ENCODE results near the gene TM9SF4. TPM values are rescaled to one million over a fixed set of nuclear protein-coding genes. Genes with fewer than 3 reads are reported as not detected.
"Not testable (repeated sequence)": the region's sequence is repeated elsewhere in the genome, so short reads cannot be mapped to it uniquely, and the experiment has no call there.

The TM9SF4 gene
- total and polyA plus RNA-seq, 5 experiments from 2014 or later: 31.5 to 44.3 (median 42.6) TPM

GRCh38 chr20:32168184-32168910 is 58.8 kb downstream of the TM9SF4 start:
- Mint-ChIP-seq H3K36me3 (peaks cover 0 to 42% (median 11%) of the 10 kb centered on the region in 3 donors), H3K9me3 (no peaks in the 10 kb centered on the region), H3K4me1 (peaks cover 0 to 2% (median 0%) of the 10 kb centered on the region in 4 donors), H3K4me3 (no peak overlapping the region), H3K27me3 (no peaks in the 10 kb centered on the region), H3K27ac (peak overlapping the region in 5 of 10 donors; percentile 7 to 84 (median 52))
- ATAC-seq (no peak), DNase-seq (no peak)
- POLR2A ChIA-PET: no interaction called here

DNA sequence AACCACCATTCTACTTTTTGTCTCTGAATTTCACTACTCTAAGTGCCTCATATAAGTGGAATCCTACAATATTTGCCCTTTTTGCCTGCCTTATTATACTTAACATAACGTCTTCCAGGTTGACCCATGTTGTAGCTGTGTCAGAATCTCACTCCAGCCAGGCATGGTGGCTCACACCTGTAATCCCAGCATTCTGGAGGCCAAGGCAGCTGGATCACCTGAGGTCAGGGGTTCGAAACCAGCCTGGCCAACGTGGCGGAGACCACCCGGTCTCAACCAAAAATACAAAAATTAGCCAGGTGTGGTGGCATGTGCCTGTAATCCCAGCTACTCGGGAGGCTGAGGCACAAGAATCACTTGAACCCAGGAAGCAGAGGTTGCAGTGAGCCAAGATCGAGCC is 68.2 kb downstream of the TM9SF4 start:
- H3K4me1 Mint-ChIP-seq, H3K4me3 Mint-ChIP-seq, DNase-seq, ATAC-seq, H3K36me3 Mint-ChIP-seq, H3K27me3 Mint-ChIP-seq, H3K9me3 Mint-ChIP-seq, POLR2A ChIA-PET, H3K27ac Mint-ChIP-seq: not testable (repeated sequence)

DNA sequence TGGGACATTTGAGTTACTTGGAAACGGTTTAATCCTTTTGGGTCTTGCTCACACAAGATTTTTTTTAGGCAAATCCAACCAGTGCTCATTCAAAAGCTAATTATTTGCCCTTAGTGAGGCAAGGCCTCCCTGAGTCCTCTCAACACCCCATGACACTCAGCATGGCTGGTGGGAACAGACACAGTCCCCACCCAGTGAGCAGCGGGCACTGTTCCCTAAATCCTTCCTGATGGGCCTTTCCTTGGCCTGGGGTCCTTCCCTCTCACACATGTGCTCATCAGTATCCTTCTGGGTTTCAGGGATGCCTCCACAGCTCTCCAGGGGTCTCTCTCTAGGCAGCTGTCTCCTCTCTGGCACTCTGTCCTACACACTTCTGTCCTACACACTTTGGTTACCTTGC is 70.0 kb downstream of the TM9SF4 start:
- DNase-seq: no peak
- Mint-ChIP-seq H3K9me3 (no peaks in the 10 kb centered on the region), H3K4me3 (no peak overlapping the region), H3K27me3 (no peaks in the 10 kb centered on the region), H3K27ac (peak overlapping the region in 1 of 10 donors; percentile 78), H3K36me3 (no peaks in the 10 kb centered on the region), H3K4me1 (peaks cover 0 to 6% (median 3%) of the 10 kb centered on the region in 4 donors)
- POLR2A ChIA-PET: no interaction called here
- ATAC-seq: no peak

DNA sequence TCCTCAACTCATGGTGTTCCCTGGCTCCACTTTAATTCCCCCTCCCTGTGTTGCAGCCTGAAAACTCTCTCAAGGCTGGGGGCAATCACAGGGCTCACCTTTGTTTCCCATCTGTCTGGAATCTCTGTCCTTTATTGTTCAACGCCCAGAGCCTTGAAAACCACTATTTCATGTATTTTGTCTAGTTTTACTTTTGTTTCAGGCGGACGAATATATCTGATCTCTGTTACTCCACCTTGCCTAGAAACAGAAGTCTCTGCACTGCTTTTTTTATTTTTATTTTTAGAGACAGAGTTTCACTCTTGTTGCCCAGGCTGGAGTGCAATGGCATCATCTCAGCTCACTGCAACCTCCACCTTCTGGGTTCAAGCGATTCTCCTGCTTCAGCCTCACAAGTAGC is 70.4 kb downstream of the TM9SF4 start:
- peaks cover under 1 to 10% (median 4%) of the 10 kb centered on the region in 4 donors for H3K4me1 Mint-ChIP-seq
- H3K36me3 Mint-ChIP-seq: no peaks in the 10 kb centered on the region
- DNase-seq (no peak), ATAC-seq (no peak)
- peak overlapping the region in 1 of 10 donors; percentile 78 for H3K27ac Mint-ChIP-seq
- no peaks in the 10 kb centered on the region for H3K9me3 Mint-ChIP-seq
- POLR2A ChIA-PET: interaction anchor here (0.6 kb wide), 1 partner anchor 243 kb away, joined by 4 read pairs; no protein-coding TSS in a partner anchor
- no peak overlapping the region for H3K4me3 Mint-ChIP-seq
- no peaks in the 10 kb centered on the region for H3K27me3 Mint-ChIP-seq

DNA sequence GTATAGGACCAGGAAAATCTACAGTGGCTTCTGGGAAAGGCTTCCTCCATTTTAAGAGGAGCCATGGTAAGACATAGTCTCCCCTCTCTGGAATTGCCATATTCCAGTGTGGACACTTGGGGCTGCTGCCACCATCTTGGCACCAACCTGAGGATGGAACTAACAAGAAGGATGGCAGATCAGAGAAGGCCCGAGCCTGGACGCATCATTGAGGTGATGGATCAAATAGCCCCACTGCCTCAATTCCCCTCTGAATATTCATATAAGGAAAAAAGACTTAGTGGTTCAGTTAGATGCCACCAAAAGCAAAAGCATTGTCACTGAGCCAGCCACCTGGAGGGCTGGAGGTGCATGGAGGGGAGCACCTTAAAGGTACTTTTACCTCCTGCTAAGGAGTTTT is 72.1 kb downstream of the TM9SF4 start:
- H3K4me1 Mint-ChIP-seq: peaks cover 7 to 17% (median 8%) of the 10 kb centered on the region in 4 donors
- H3K9me3 Mint-ChIP-seq: no peaks in the 10 kb centered on the region
- no peaks in the 10 kb centered on the region for H3K36me3 Mint-ChIP-seq
- no peak for ATAC-seq
- POLR2A ChIA-PET: interaction anchor here (0.5 kb wide), 1 partner anchor 21 kb away, joined by 4 read pairs; no protein-coding TSS in a partner anchor
- DNase-seq: no peak
- H3K27ac Mint-ChIP-seq: no peak overlapping the region
- no peak overlapping the region for H3K4me3 Mint-ChIP-seq
- H3K27me3 Mint-ChIP-seq: no peaks in the 10 kb centered on the region

DNA sequence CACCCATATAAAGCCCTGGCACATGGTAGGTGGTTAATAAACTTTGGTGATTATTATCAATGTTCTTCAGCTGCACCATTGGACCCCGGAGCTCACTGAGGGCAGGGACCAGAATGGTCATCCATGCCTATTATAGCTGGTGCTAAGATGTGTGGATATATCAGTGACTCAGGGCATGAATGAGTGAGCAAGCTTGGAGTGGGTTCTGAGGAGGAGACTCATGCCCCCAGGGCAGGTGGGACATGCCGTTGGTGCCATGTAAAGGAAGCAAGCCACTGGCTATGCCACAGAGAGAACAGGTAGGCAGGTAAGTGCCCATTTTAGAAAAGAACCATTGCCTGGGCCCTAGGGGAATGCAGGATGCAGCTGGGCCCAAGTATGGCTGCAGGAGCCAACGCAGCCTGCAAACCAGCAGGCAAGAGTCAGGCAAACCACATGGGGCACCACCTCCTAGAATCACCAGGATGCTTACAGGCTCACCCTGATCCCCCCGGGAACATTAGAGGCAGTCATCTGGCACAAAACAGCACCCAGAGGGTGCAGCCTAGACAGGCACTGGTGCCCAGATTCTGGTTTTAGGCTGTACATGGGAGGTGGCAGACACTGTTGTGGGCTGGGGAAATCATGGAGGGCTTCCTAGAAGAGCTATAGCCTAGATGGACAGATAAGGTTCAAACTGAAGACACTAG is 74.6 kb downstream of the TM9SF4 start:
- Mint-ChIP-seq H3K9me3 (no peaks in the 10 kb centered on the region), H3K36me3 (no peaks in the 10 kb centered on the region), H3K4me3 (no peak overlapping the region), H3K27ac (peak overlapping the region in 1 of 10 donors; percentile 29), H3K27me3 (no peaks in the 10 kb centered on the region), H3K4me1 (peaks cover 8 to 25% (median 22%) of the 10 kb centered on the region in 4 donors)
- DNase-seq: no peak
- no peak for ATAC-seq
- POLR2A ChIA-PET: no interaction called here

GRCh38 chr20:32184961-32185603 is 75.6 kb downstream of the TM9SF4 start:
- H3K4me3 Mint-ChIP-seq: no peak overlapping the region
- peak overlapping the region in 3 of 10 donors; percentile 8 to 32 (median 20) for H3K27ac Mint-ChIP-seq
- H3K27me3 Mint-ChIP-seq: no peaks in the 10 kb centered on the region
- H3K4me1 Mint-ChIP-seq: peaks cover 8 to 32% (median 28%) of the 10 kb centered on the region in 4 donors
- no peaks in the 10 kb centered on the region for H3K36me3 Mint-ChIP-seq
- no peak for ATAC-seq
- POLR2A ChIA-PET: interaction anchor here (0.6 kb wide), 1 partner anchor 374 kb away, joined by 3 read pairs; no protein-coding TSS in a partner anchor
- no peaks in the 10 kb centered on the region for H3K9me3 Mint-ChIP-seq
- DNase-seq: no peak

- ATAC-seq: no peak
- no peak for DNase-seq
- H3K4me1 Mint-ChIP-seq: peaks cover 8 to 42% (median 36%) of the 10 kb centered on the region in 4 donors
- no peaks in the 10 kb centered on the region for H3K36me3 Mint-ChIP-seq
- H3K4me3 Mint-ChIP-seq: no peak overlapping the region
- no peaks in the 10 kb centered on the region for H3K27me3 Mint-ChIP-seq
- POLR2A ChIA-PET: interaction anchor here (0.9 kb wide), 1 partner anchor 14 kb away, joined by 3 read pairs; no protein-coding TSS in a partner anchor
- no peak overlapping the region for H3K27ac Mint-ChIP-seq
- no peaks in the 10 kb centered on the region for H3K9me3 Mint-ChIP-seq
Measured at GRCh38 chr20:32186506-32186905, 77.0 kb downstream of the TM9SF4 start.

GRCh38 chr20:32188376-32189122 is 79.0 kb downstream of the TM9SF4 start:
- H3K9me3 Mint-ChIP-seq: no peaks in the 10 kb centered on the region
- peaks cover 8 to 47% (median 32%) of the 10 kb centered on the region in 4 donors for H3K4me1 Mint-ChIP-seq
- H3K27ac Mint-ChIP-seq: peak overlapping the region; percentile 32 to 91 (median 87)
- no peaks in the 10 kb centered on the region for H3K36me3 Mint-ChIP-seq
- H3K27me3 Mint-ChIP-seq: no peaks in the 10 kb centered on the region
- no peak for DNase-seq
- ATAC-seq: no peak
- peak overlapping the region; percentile 76 to 93 (median 84) for H3K4me3 Mint-ChIP-seq
- POLR2A ChIA-PET: no interaction called here

- H3K36me3 Mint-ChIP-seq: no peaks in the 10 kb centered on the region
- no peaks in the 10 kb centered on the region for H3K27me3 Mint-ChIP-seq
- ATAC-seq: no peak
- no peaks in the 10 kb centered on the region for H3K9me3 Mint-ChIP-seq
- H3K27ac Mint-ChIP-seq: peak overlapping the region; percentile 32 to 91 (median 89)
- H3K4me3 Mint-ChIP-seq: peak overlapping the region in 9 of 10 donors; percentile 76 to 93 (median 86)
- DNase-seq: no peak
- POLR2A ChIA-PET: interaction anchor here (0.9 to 1.9 kb wide), 3 partner anchors 14 to 1804 kb away, joined by 3 to 6 read pairs (median 4); partner anchors contain the start of genes RALY and TM9SF4
- peaks cover 10 to 47% (median 35%) of the 10 kb centered on the region in 4 donors for H3K4me1 Mint-ChIP-seq
Measured at GRCh38 chr20:32189123-32189410, 79.6 kb downstream of the TM9SF4 start.

DNA sequence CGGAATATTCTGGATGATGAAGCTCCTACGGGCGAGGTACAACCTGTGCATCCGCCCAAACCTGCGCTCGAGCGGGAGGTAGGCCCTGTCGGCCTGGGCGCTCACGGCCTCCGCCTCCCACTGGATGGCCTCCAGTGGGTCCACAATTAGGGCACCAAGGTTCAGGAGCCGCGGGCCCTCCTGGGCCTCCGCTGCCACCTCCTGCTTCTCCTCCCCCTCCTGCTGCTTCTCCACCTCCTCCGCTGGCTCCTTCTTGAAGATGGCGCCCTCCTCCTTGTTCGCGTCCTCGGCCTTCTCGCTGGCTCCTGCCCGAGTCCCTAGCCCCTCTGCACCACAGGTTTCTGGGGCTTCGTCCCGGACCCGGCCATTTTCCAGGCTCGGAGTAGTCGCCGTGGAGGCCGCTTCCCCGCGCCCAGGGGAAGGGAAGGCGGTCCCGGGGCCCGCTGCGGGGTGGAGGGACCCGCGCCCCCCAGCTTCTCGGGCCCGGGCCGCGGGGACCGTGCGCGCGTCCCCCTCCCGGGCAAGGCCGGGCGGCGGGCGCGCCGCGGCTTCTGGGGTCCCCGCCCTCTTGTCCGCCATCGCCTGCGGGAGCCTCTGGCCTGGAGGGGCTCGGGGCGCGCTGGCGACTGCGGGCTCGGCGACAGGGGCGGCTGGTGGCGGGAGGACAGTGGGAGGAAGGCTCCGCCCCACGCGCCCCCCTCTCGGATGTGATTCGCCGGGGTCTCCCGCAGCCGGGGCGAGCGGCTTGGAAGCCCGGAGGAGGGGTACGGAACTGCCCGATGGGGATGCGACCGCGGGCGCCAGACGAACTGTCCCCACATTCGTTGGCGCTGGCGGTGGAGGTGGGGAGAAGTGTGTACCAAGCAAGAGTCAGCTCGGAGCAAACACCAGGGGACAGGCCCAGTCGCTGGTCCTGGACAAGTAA is 80.4 kb downstream of the TM9SF4 start:
- peaks cover 11 to 49% (median 36%) of the 10 kb centered on the region in 4 donors for H3K4me1 Mint-ChIP-seq
- peaks cover 0 to 4% (median 0%) of the 10 kb centered on the region in 3 donors for H3K36me3 Mint-ChIP-seq
- H3K27me3 Mint-ChIP-seq: no peaks in the 10 kb centered on the region
- peak overlapping the region; percentile 76 to 93 (median 86) for H3K4me3 Mint-ChIP-seq
- peak overlapping the region; percentile 78 to 94 (median 90) for H3K27ac Mint-ChIP-seq
- POLR2A ChIA-PET: interaction anchor here (0.9 to 1.9 kb wide), 4 partner anchors 13 to 1803 kb away, joined by 3 to 6 read pairs (median 4); partner anchors contain the start of genes RALY and TM9SF4
- no peaks in the 10 kb centered on the region for H3K9me3 Mint-ChIP-seq
- DNase-seq (peak; percentile 14 to 68 (median 44)), ATAC-seq (peak; percentile 69 to 73)
